Osteoblast (primary cell): ENCODE measurements around the gene CEMP1. TPM values are rescaled to one million over a fixed set of nuclear protein-coding genes. Genes with fewer than 3 reads are reported as not detected.

ENCODE experiments used
- DNase-seq: peaks from one replicate; pipeline ENCODE4 v3.0.0; 2011; ENCODE audit warnings: low spot score, mixed read lengths; ENCODE audit not compliant: insufficient read length; ENCODE audit errors: missing footprints
- H2AFZ ChIP-seq: 2 replicates; pipeline ENCODE4 v1.6.0; 2011; ENCODE audit warnings: mild to moderate bottlenecking, low read length
- H3K27ac ChIP-seq: 2 replicates; pipeline ENCODE4 v1.5.1; 2011; ENCODE audit warnings: mild to moderate bottlenecking, low read depth, low read length, moderate library complexity
- H3K27me3 ChIP-seq: 2 replicates; pipeline ENCODE4 v1.6.0; 2012; ENCODE audit warnings: mild to moderate bottlenecking, control low read depth, inconsistent platforms, low read length, moderate library complexity; ENCODE audit not compliant: insufficient read depth
- H3K36me3 ChIP-seq: 2 replicates; pipeline ENCODE4 v1.5.1; 2011; ENCODE audit warnings: mild to moderate bottlenecking, low read length, control low read depth, moderate library complexity; ENCODE audit not compliant: insufficient read depth
- H3K4me1 ChIP-seq: 2 replicates; pipeline ENCODE4 v1.5.1; 2011; ENCODE audit warnings: mild to moderate bottlenecking, low read length, control low read depth, moderate library complexity; ENCODE audit not compliant: insufficient read depth
- H3K4me2 ChIP-seq: 2 replicates; pipeline ENCODE4 v1.6.0; 2011; ENCODE audit warnings: mild to moderate bottlenecking, low read length; ENCODE audit not compliant: insufficient read depth
- H3K4me3 ChIP-seq: fragments of 200-600 bp; sonication (generic); 3 replicates; pipeline ENCODE4 v1.5.1; 2012; ENCODE audit warnings: mild to moderate bottlenecking, low read length, inconsistent platforms; ENCODE audit not compliant: insufficient read depth
- H3K79me2 ChIP-seq: 2 replicates; pipeline ENCODE4 v1.6.0; 2012; ENCODE audit warnings: mild to moderate bottlenecking, low read length, control low read depth, inconsistent platforms; ENCODE audit not compliant: insufficient read depth
- H3K9me3 ChIP-seq: 2 replicates; pipeline ENCODE4 v1.5.1; 2011; ENCODE audit warnings: low read depth, low read length, control low read depth
- H4K20me1 ChIP-seq: 2 replicates; pipeline ENCODE4 v1.6.0; 2012; ENCODE audit warnings: mild to moderate bottlenecking, low read length, control low read depth; ENCODE audit not compliant: insufficient read depth
- total RNA-seq: library from RNA; depleted of rRNA; stranded (reverse); fragments of >200 nt; gene quantifications from 2 replicates; pipeline ENCODE4 v1.2.3, GENCODE V29; 2012
- TF ChIP-seq, protein P1 (sequence below): IDR thresholded peaks from 2 replicates; pipeline ENCODE4 v1.5.1; 2011; ENCODE audit warnings: mild to moderate bottlenecking, low read depth, low read length, moderate library complexity; ENCODE audit errors: extremely low read depth

Gene CEMP1
- total RNA-seq, 1 donor: not detected

DNA sequence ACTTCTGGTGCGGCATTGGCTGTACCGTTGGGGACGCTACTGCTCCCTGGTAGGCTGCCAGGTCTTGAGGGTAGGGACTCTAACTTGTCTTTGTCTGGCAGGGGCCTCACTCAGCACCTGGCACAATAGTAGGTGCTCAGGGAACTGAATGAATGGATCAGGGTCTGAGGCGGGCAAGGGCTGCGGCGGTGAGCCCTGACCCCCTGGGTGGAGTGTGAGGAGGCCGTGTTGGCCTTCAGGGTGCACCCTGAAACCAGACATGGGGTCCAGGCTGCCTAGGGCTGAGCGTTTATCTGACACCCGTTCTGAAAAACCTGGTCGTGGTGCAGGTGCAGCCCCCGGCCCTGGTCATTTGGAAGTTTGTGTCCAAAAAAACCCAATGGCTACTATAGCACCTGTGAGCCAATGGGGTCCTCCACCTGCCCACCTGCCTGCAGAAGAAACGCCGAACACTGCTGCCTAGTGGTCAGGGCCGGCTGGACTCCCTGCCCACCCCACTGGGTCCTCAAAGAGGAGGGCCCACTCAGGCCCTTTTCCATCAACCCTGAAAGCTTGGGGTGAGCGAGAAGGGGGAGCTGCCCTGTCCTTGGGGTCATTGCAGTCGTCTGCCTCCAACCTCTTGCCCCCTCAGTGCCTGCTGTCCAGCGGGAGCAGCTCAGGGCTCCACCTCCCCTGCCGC lies 22.3 kb downstream of the CEMP1 start:
- Histone ChIP-seq H3K9me3 (no peaks in the 10 kb centered on the region), H2AFZ (no peak overlapping the region), H3K27ac (no peak overlapping the region), H3K4me1 (peaks cover 14% of the 10 kb centered on the region), H3K4me3 (no peak overlapping the region), H3K27me3 (no peaks in the 10 kb centered on the region), H3K79me2 (peaks cover under 1% of the 10 kb centered on the region), H3K4me2 (no peak overlapping the region), H3K36me3 (peaks cover 3% of the 10 kb centered on the region), H4K20me1 (no peaks in the 10 kb centered on the region)
- TF ChIP-seq, protein P1, sequence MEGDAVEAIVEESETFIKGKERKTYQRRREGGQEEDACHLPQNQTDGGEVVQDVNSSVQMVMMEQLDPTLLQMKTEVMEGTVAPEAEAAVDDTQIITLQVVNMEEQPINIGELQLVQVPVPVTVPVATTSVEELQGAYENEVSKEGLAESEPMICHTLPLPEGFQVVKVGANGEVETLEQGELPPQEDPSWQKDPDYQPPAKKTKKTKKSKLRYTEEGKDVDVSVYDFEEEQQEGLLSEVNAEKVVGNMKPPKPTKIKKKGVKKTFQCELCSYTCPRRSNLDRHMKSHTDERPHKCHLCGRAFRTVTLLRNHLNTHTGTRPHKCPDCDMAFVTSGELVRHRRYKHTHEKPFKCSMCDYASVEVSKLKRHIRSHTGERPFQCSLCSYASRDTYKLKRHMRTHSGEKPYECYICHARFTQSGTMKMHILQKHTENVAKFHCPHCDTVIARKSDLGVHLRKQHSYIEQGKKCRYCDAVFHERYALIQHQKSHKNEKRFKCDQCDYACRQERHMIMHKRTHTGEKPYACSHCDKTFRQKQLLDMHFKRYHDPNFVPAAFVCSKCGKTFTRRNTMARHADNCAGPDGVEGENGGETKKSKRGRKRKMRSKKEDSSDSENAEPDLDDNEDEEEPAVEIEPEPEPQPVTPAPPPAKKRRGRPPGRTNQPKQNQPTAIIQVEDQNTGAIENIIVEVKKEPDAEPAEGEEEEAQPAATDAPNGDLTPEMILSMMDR: no peak
- peak; percentile 58 for DNase-seq

DNA sequence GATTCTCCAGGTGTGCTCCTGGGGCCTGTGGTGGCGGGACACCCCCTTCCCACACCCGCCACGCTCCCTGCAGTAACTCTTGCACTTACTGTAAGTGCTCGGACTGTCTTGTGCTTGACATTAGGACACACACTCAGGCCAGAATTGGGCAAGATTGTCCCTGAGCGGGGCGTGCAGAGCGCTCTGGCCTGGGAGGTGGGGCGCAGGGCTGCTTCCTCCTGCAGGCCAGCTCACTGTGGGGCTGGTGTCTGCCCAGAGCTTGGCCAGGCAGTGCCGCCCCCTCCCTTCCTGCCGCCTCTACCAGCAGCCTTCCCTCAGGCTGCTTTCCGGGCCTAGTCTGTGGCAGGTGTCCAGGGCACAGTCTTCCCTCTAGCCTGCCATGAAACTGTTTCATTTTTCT lies 23.5 kb downstream of the CEMP1 start:
- no peak overlapping the region for H3K4me2 ChIP-seq
- H2AFZ ChIP-seq: no peak overlapping the region
- no peaks in the 10 kb centered on the region for H3K79me2 ChIP-seq
- no peaks in the 10 kb centered on the region for H3K27me3 ChIP-seq
- DNase-seq: peak; percentile 35
- H3K9me3 ChIP-seq: no peaks in the 10 kb centered on the region
- peaks cover 2% of the 10 kb centered on the region for H4K20me1 ChIP-seq
- no peak overlapping the region for H3K27ac ChIP-seq
- TF ChIP-seq, protein P1: no peak
- H3K4me3 ChIP-seq: no peak overlapping the region
- H3K4me1 ChIP-seq: peaks cover 12% of the 10 kb centered on the region
- H3K36me3 ChIP-seq: peaks cover 3% of the 10 kb centered on the region

DNA sequence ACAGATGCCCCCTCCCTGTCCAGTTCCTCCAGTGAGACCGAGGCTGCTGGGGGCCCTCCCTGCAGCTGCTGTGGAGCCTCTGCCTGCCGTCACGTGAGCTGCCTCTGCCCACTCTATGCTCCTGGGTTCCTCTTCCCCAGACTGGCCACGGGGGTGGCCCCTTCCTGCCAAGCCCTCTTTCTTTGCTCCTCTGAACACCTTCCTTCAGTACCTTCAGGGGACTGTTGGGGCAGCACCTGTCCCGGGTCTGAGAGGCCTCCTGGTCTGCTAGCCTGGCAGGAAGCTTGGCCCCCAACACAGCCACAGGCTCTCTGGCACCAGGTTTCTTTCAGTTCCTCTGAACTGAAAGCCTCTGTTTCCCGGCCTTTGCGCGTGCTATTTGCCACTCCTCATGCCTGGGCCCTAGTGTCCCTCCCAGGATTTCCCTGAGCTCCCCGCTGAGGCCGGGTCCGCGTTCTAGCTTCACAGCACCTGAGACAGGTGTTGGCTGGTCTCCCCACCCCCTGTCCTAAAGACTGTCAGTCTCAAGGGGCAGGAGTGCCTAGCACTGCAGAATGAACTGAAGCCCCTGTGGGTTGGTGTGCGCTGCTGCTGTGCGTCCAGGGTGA lies 24.1 kb downstream of the CEMP1 start:
- Histone ChIP-seq H3K79me2 (no peaks in the 10 kb centered on the region), H3K9me3 (no peaks in the 10 kb centered on the region), H4K20me1 (peaks cover 7% of the 10 kb centered on the region), H3K4me2 (no peak overlapping the region), H3K36me3 (peaks cover 3% of the 10 kb centered on the region), H3K27me3 (no peaks in the 10 kb centered on the region), H3K4me1 (peaks cover 15% of the 10 kb centered on the region), H2AFZ (no peak overlapping the region), H3K27ac (no peak overlapping the region), H3K4me3 (no peak overlapping the region)
- DNase-seq: peak; percentile 65
- TF ChIP-seq, protein P1: no peak

DNA sequence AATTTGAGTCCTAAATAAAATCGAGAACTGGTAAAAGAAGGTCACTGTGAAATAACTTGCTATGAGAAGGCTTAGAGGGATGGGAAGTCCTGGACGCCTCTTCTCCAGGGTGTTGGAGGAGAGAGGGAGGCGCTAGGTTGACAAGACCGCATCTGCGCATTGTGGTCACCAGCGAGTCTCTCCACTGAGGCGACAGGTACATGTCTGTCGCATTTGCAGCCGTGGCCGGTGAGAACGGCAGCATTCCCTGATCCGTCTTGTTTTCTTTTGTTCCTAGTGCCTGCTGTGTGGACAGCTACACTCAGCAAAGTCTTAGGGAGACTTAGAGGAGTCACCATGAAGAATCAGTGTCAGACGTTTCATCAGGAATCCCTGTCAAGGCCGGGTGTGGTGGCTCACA lies 25.5 kb downstream of the CEMP1 start:
- H3K79me2 ChIP-seq: no peaks in the 10 kb centered on the region
- peaks cover 18% of the 10 kb centered on the region for H4K20me1 ChIP-seq
- no peak overlapping the region for H3K27ac ChIP-seq
- peak; percentile 4 for DNase-seq
- H3K36me3 ChIP-seq: peaks cover 6% of the 10 kb centered on the region
- no peaks in the 10 kb centered on the region for H3K9me3 ChIP-seq
- H2AFZ ChIP-seq: no peak overlapping the region
- TF ChIP-seq, protein P1: no peak
- H3K4me3 ChIP-seq: no peak overlapping the region
- no peak overlapping the region for H3K4me2 ChIP-seq
- peaks cover 7% of the 10 kb centered on the region for H3K4me1 ChIP-seq
- no peaks in the 10 kb centered on the region for H3K27me3 ChIP-seq
